Suprapubic skin (tissue), 4 donors: ENCODE measurements around the gene KRT15. TPM values are rescaled to one million over a fixed set of nuclear protein-coding genes. Genes with fewer than 3 reads are reported as not detected.

Experiments
- DNase-seq, 2 donors: peaks; one replicate each; pipeline ENCODE4 v3.0.0-alpha.2; 2019; ENCODE audit warnings: low spot score in 2 of 2
- H3K27ac ChIP-seq: fragments of 200-600 bp; sonication (generic); one replicate; pipeline ENCODE4 v1.5.1; 2019
- H3K27me3 ChIP-seq: fragments of 200-600 bp; sonication (generic); one replicate; pipeline ENCODE4 v1.5.1; 2019
- H3K36me3 ChIP-seq: fragments of 200-600 bp; sonication (generic); one replicate; pipeline ENCODE4 v1.5.1; 2019
- H3K4me1 ChIP-seq: fragments of 200-600 bp; sonication (generic); one replicate; pipeline ENCODE4 v1.5.1; 2019
- H3K4me3 ChIP-seq: fragments of 200-600 bp; sonication (generic); one replicate; pipeline ENCODE4 v1.5.1; 2019; ENCODE audit warnings: mild to moderate bottlenecking
- H3K9me3 ChIP-seq: fragments of 200-600 bp; sonication (generic); one replicate; pipeline ENCODE4 v1.5.1; 2019
- CTCF ChIP-seq, 2 donors: fragments of 200-600 bp in 1 of 2; fragments of 450-650 bp in 1 of 2; sonication (generic) in 1 of 2; IDR thresholded peaks; one replicate each; pipeline ENCODE4 v1.5.1; 2016 to 2019; ENCODE audit warnings: antibody characterized with exemption in 2 of 2, mild to moderate bottlenecking in 1 of 2, moderate library complexity in 1 of 2
- EP300 ChIP-seq: sonication (generic); formaldehyde crosslinking; IDR thresholded peaks from one replicate; pipeline ENCODE4 v1.6.1; 2017; ENCODE audit warnings: antibody characterized with exemption
- POLR2A ChIP-seq, 2 donors: fragments of 450-650 bp; IDR thresholded peaks; one replicate each; pipeline ENCODE4 v1.6.1; 2017; ENCODE audit warnings: antibody characterized with exemption in 2 of 2, mild to moderate bottlenecking in 2 of 2, moderate library complexity in 2 of 2
- POLR2AphosphoS5 ChIP-seq, 3 donors: sonication (generic); formaldehyde crosslinking; IDR thresholded peaks; one replicate each; pipeline ENCODE4 v1.6.1; 2017; ENCODE audit warnings: antibody characterized with exemption in 3 of 3
- WGBS: methylation state at CpG from one replicate; pipeline ENCODE4 v1.1.5; 2018; 5-methylcytosine and 5-hydroxymethylcytosine counted together
- total RNA-seq, 4 donors: library from RNA; depleted of rRNA; stranded (reverse); fragments of >200 nt; gene quantifications; one replicate each; pipeline ENCODE4 v1.1.0, GENCODE V29; 2016

Gene KRT15
- total RNA-seq, 4 donors from 2014 or later, result 690 to 2,507 (median 1,431) TPM

- Histone ChIP-seq H3K4me1 (peaks cover 24% of the 10 kb centered on the region), H3K9me3 (no peaks in the 10 kb centered on the region), H3K36me3 (no peaks in the 10 kb centered on the region), H3K27ac (no peak overlapping the region), H3K27me3 (peaks cover 3% of the 10 kb centered on the region), H3K4me3 (no peak overlapping the region)
- 84% methylated on average over 5 of the region's 5 CpGs for WGBS
- DNase-seq, result no peak
- TF ChIP-seq POLR2AphosphoS5 (IDR thresholded peaks at IDR 0.05), result no peak
- no peak for TF ChIP-seq EP300
- no peak for TF ChIP-seq CTCF (IDR thresholded peaks at IDR 0.05)
- TF ChIP-seq POLR2A (IDR thresholded peaks at IDR 0.05), result no peak
Observed at GRCh38 chr17:41499714-41500113, 19.0 kb downstream of the KRT15 start.

GRCh38 chr17:41498276-41498675 lies 20.4 kb downstream of the KRT15 start:
- DNase-seq, result no peak
- no peaks in the 10 kb centered on the region for H3K9me3 ChIP-seq
- peaks cover 24% of the 10 kb centered on the region for H3K4me1 ChIP-seq
- H3K36me3 ChIP-seq, result no peaks in the 10 kb centered on the region
- 67% methylated on average over 6 of the region's 6 CpGs for WGBS
- H3K27ac ChIP-seq, result no peak overlapping the region
- TF ChIP-seq EP300 (no peak), POLR2AphosphoS5 (IDR thresholded peaks at IDR 0.05) (no peak), CTCF (IDR thresholded peaks at IDR 0.05) (no peak), POLR2A (IDR thresholded peaks at IDR 0.05) (no peak)
- no peak overlapping the region for H3K4me3 ChIP-seq
- H3K27me3 ChIP-seq, result peaks cover 3% of the 10 kb centered on the region

- DNase-seq, result no peak
- H3K4me1 ChIP-seq, result peaks cover 24% of the 10 kb centered on the region
Observed at GRCh38 chr17:41496803-41497484, 21.7 kb downstream of the KRT15 start.

DNA sequence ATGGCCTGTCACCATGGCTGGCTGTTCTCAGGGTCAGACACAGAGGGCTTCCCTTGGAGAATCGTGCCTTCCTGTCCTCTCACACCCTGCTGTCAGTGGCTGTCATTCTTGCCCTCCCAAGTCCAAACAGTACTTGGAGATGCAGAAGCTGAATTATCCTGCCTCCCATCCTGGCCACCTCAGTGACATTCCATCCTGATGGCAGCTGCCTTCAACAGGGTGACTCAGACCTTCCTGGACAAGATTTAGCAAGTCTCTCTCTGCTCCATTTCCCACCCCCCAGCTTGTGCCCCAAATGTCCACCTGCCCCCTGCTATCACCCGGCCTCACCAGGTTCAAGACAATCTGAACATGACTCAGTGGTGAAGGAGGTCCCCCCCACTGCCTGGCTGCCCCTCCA lies 24.2 kb downstream of the KRT15 start:
- Histone ChIP-seq H3K4me1 (peaks cover 21% of the 10 kb centered on the region), H3K4me3 (no peak overlapping the region), H3K27me3 (no peaks in the 10 kb centered on the region), H3K27ac (no peak overlapping the region), H3K9me3 (no peaks in the 10 kb centered on the region), H3K36me3 (no peaks in the 10 kb centered on the region)
- WGBS, result 29% methylated on average over 2 of the region's 2 CpGs
- DNase-seq, result no peak
- no peak for TF ChIP-seq POLR2AphosphoS5 (IDR thresholded peaks at IDR 0.05)
- no peak for TF ChIP-seq CTCF (IDR thresholded peaks at IDR 0.05)
- no peak for TF ChIP-seq EP300
- TF ChIP-seq POLR2A (IDR thresholded peaks at IDR 0.05), result no peak

More at GRCh38 chr17:41496803-41497484, 21.7 kb downstream of the KRT15 start:
- Histone ChIP-seq H3K27ac (no peak overlapping the region), H3K27me3 (no peaks in the 10 kb centered on the region), H3K4me3 (no peak overlapping the region), H3K9me3 (no peaks in the 10 kb centered on the region), H3K36me3 (no peaks in the 10 kb centered on the region)
- 63% methylated on average over 7 of the region's 12 CpGs for WGBS
- TF ChIP-seq POLR2AphosphoS5 (IDR thresholded peaks at IDR 0.05), result peak in 1 of 3 donors; percentile 32
- no peak for TF ChIP-seq EP300
- TF ChIP-seq POLR2A (IDR thresholded peaks at IDR 0.05), result no peak
- peak; percentile 14 to 76 for TF ChIP-seq CTCF (IDR thresholded peaks at IDR 0.05)

DNA sequence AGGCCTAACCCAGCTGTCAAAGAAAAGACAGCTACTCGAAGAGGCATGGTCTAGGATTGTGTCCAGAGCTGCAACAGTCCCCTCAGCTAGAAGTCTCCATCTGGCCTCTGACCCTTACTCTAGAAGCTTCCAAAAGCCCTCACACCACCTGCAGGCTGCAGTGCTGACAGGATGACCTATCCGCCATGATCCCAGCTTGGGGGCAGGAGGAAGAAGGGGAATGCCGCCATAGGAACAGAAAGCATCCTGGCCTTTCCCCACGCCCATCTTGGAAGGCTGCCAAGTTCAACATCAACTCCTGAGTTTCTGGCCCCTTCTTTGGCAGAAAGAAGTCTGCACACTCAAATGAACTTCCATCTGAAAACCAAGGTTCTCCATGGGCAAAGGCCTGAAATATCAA lies 25.9 kb downstream of the KRT15 start:
- Histone ChIP-seq H3K4me3 (no peak overlapping the region), H3K9me3 (no peaks in the 10 kb centered on the region), H3K4me1 (peaks cover 12% of the 10 kb centered on the region), H3K27me3 (peaks cover under 1% of the 10 kb centered on the region), H3K27ac (no peak overlapping the region), H3K36me3 (no peaks in the 10 kb centered on the region)
- DNase-seq, result no peak
- no peak for TF ChIP-seq EP300
- no peak for TF ChIP-seq CTCF (IDR thresholded peaks at IDR 0.05)
- no peak for TF ChIP-seq POLR2A (IDR thresholded peaks at IDR 0.05)
- no peak for TF ChIP-seq POLR2AphosphoS5 (IDR thresholded peaks at IDR 0.05)
- WGBS, result 50% methylated on average over 3 of the region's 4 CpGs
